Endothelial cell of umbilical vein (primary cell): Measurements from ENCODE around the gene INS. TPM values are rescaled to one million over a fixed set of nuclear protein-coding genes. Genes with fewer than 3 reads are reported as not detected.

Experiments
- Bru-seq: library from RNA; stranded (reverse); fragments of 400-500 nt; gene quantifications from one replicate; lab custom pipeline; 2021; lab: Mats Ljungman, UMichigan
- BruChase-seq, 2 experiments: library from RNA; stranded (reverse); fragments of 400-500 nt; gene quantifications; one replicate each; lab custom pipeline; 2021; lab: Mats Ljungman, UMichigan
- BruUV-seq: library from RNA; stranded (reverse); fragments of 400-500 nt; replicated peaks from 2 replicates; lab custom pipeline; 2021; lab: Mats Ljungman, UMichigan
- CTCF ChIA-PET: fragments of 300-600, 350-600 bp; sonication (Branson Sonifier 250); formaldehyde crosslinking; loops from one replicate; lab custom pipeline; 2021; ENCODE audit warnings: antibody characterized with exemption, inconsistent platforms; lab: Charles Lee
- POLR2A ChIA-PET: fragments of 300-600, 350-600 bp; sonication (Branson Sonifier 250); formaldehyde crosslinking; loops from one replicate; lab custom pipeline; 2021; ENCODE audit warnings: antibody characterized with exemption, inconsistent platforms; lab: Charles Lee
- DNase-seq: peaks from one replicate; pipeline ENCODE4 v3.0.0-alpha.2; 2011; ENCODE audit warnings: low read depth, low spot score
- FAIRE-seq: peaks from 2 replicates; lab custom pipeline; 2011; peaks lifted over from hg19 to GRCh38; lab: Jason Lieb, UNC
- H2AFZ ChIP-seq: 2 replicates; pipeline ENCODE4 v1.6.0; 2012; ENCODE audit warnings: low read depth, low read length, control low read depth, inconsistent platforms
- H3K27ac ChIP-seq: 2 replicates; pipeline ENCODE4 v1.5.1; 2011; ENCODE audit warnings: low read depth, mild to moderate bottlenecking, control low read depth, low read length, moderate library complexity; ENCODE audit not compliant: insufficient read depth
- H3K27me3 ChIP-seq, 2 experiments: 2 replicates each; pipeline versions ENCODE4 v1.6.0 to v1.6.1; 2011; ENCODE audit warnings: low read length in 2 of 2, mixed read lengths in 1 of 2; ENCODE audit not compliant: control insufficient read depth in 2 of 2, insufficient read depth in 2 of 2
- H3K36me3 ChIP-seq, 2 experiments: 2 replicates in 1 of 2; 3 replicates in 1 of 2; pipeline ENCODE4 v1.5.1; 2011; ENCODE audit warnings: low read length in 2 of 2, mild to moderate bottlenecking in 1 of 2, moderate library complexity in 1 of 2; ENCODE audit not compliant: control insufficient read depth in 2 of 2, insufficient read depth in 2 of 2; ENCODE audit errors: extremely low read depth in 1 of 2
- H3K4me1 ChIP-seq: 3 replicates; pipeline ENCODE4 v1.5.1; 2011; ENCODE audit warnings: mild to moderate bottlenecking, low read length; ENCODE audit not compliant: control insufficient read depth, insufficient read depth; ENCODE audit errors: extremely low read depth
- H3K4me2 ChIP-seq: 2 replicates; pipeline ENCODE4 v1.6.1; 2011; ENCODE audit warnings: low read length, control low read depth, mixed read lengths; ENCODE audit not compliant: insufficient read depth
- H3K4me3 ChIP-seq, 3 experiments: fragments of 200-600 bp in 1 of 3; sonication (generic), shearing (Covaris generic) in 1 of 3; replicated peaks in 1 of 3; 2 replicates each; pipeline ENCODE4 v1.5.1; 2011 to 2016; ENCODE audit warnings: control low read depth in 3 of 3, low read length in 3 of 3, mild to moderate bottlenecking in 2 of 3, inconsistent platforms in 1 of 3, low read depth in 1 of 3, moderate library complexity in 1 of 3; ENCODE audit not compliant: insufficient read depth in 1 of 3
- H3K79me2 ChIP-seq: 2 replicates; pipeline ENCODE4 v1.6.0; 2012; ENCODE audit warnings: low read length, inconsistent platforms; ENCODE audit not compliant: control insufficient read depth, insufficient read depth
- H3K9ac ChIP-seq: replicated peaks from 2 replicates; pipeline ENCODE3; 2011; ENCODE audit warnings: low read length, control low read depth; ENCODE audit not compliant: insufficient read depth; ENCODE audit errors: extremely low read depth
- H3K9me1 ChIP-seq: replicated peaks from 3 replicates; pipeline ENCODE4 v1.6.0; 2011; ENCODE audit warnings: mild to moderate bottlenecking, low read length; ENCODE audit not compliant: control insufficient read depth, insufficient read depth; ENCODE audit errors: extremely low read depth
- H3K9me3 ChIP-seq: replicated peaks from 2 replicates; pipeline ENCODE4 v1.5.1; 2012; ENCODE audit warnings: low read length, inconsistent platforms; ENCODE audit not compliant: control insufficient read depth, insufficient read depth
- H4K20me1 ChIP-seq: replicated peaks from 2 replicates; pipeline ENCODE3; 2011; ENCODE audit warnings: mild to moderate bottlenecking, low read length; ENCODE audit not compliant: control insufficient read depth, insufficient read depth; ENCODE audit errors: extremely low read depth
- CTCF ChIP-seq, 2 donors: IDR thresholded peaks; 1 replicate in 1 of 2; 2 replicates in 1 of 2; pipeline ENCODE4 v1.5.1; 2011; ENCODE audit warnings: low read length in 2 of 2, mild to moderate bottlenecking in 2 of 2, moderate library complexity in 2 of 2, control low read depth in 1 of 2, inconsistent platforms in 1 of 2, low read depth in 1 of 2; ENCODE audit not compliant: insufficient read depth in 1 of 2; ENCODE audit errors: extremely low read depth in 1 of 2
- EZH2 ChIP-seq: IDR thresholded peaks from 2 replicates; pipeline ENCODE4 v1.6.1; 2012; ENCODE audit warnings: borderline replicate concordance, low read depth, mild to moderate bottlenecking, moderate library complexity, low read length, inconsistent platforms; ENCODE audit not compliant: severe bottlenecking
- FOS ChIP-seq: IDR thresholded peaks from 2 replicates; pipeline ENCODE4 v1.6.1; 2011; ENCODE audit warnings: mild to moderate bottlenecking, low read length, moderate library complexity, borderline replicate concordance; ENCODE audit not compliant: insufficient read depth
- GATA2 ChIP-seq: IDR thresholded peaks from 2 replicates; pipeline ENCODE4 v1.7.0; 2011; ENCODE audit warnings: low read depth, mild to moderate bottlenecking, moderate library complexity, mixed read lengths, low read length; ENCODE audit not compliant: insufficient read length, insufficient read depth
- JUN ChIP-seq: IDR thresholded peaks from 2 replicates; pipeline ENCODE4 v1.6.1; 2011; ENCODE audit warnings: borderline replicate concordance, low read depth; ENCODE audit not compliant: insufficient read length, insufficient read depth
- MAX ChIP-seq: IDR thresholded peaks from 2 replicates; pipeline ENCODE4 v1.6.1; 2011; ENCODE audit not compliant: insufficient read depth, insufficient read length
- MYC ChIP-seq: IDR thresholded peaks from one replicate; pipeline ENCODE4 v1.6.1; 2011; ENCODE audit warnings: mild to moderate bottlenecking, low read depth, low read length
- POLR2A ChIP-seq: IDR thresholded peaks from 2 replicates; pipeline ENCODE4 v1.6.1; 2012; ENCODE audit warnings: low read depth, mild to moderate bottlenecking, control low read depth, low read length
- POLR2AphosphoS5 ChIP-seq: IDR thresholded peaks from 2 replicates; pipeline ENCODE4 v1.6.1; 2012; ENCODE audit warnings: low read depth, mild to moderate bottlenecking, control low read depth, low read length, moderate library complexity; ENCODE audit not compliant: insufficient read depth
- dilution Hi-C: fragments of 300-500 bp; cut with MboI; formaldehyde crosslinking; loops from one replicate; pipeline ENCODE4 v1.15.0; 2019; ENCODE audit warnings: low sequenced_read_pairs; ENCODE audit not compliant: extremely low pct_ligation_motif_present
- intact Hi-C: fragments of 100-400 bp; cut with micrococcal nuclease; formaldehyde crosslinking; loops from one replicate; pipeline ENCODE4 v1.10.0; 2022
- long read RNA-seq: library from polyadenylated mRNA; stranded (forward); transcript quantifications from one replicate; pipeline ENCODE4 v2.0.0, GENCODE V29; 2021
- polyA minus RNA-seq, 3 experiments: library from RNA; depleted of rRNA, polyadenylated mRNA; stranded (reverse); fragments of >200 nt; gene quantifications; 1 replicate in 1 of 3; 2 replicates in 2 of 3; pipeline ENCODE4 v1.2.3, GENCODE V29; 2011
- polyA plus RNA-seq, 4 experiments: library from polyadenylated mRNA; depleted of rRNA in 3 of 4; stranded (reverse) in 3 of 4; unstranded in 1 of 4; fragments of >200 nt; gene quantifications; 2 replicates each; pipeline versions ENCODE4 v1.2.1 to v1.2.3, GENCODE V29; 2011 to 2012; ENCODE audit warnings: missing spikeins in 1 of 4
- total RNA-seq: library from RNA; stranded (reverse); gene quantifications from 2 replicates; pipeline ENCODE4 v1.2.3, GENCODE V29; 2021

The INS gene
- total RNA-seq, result not detected in 2 replicates
- not detected in 2 replicates for polyA plus RNA-seq
- not detected in 2 replicates for polyA plus RNA-seq (2011; cell fraction: cytosol; rRNA removed)
- not detected in 2 replicates for polyA plus RNA-seq (2011; cell fraction: nucleus; rRNA removed)
- not detected in 2 replicates for polyA plus RNA-seq (2012)
- polyA minus RNA-seq, result not detected in 2 replicates
- not detected for polyA minus RNA-seq (2011; cell fraction: cytosol; rRNA and poly(A)+ RNA removed)
- not detected in 2 replicates for polyA minus RNA-seq (2011; cell fraction: nucleus; rRNA and poly(A)+ RNA removed)
- Bru-seq, nascent RNA, result not detected
- BruChase-seq, experiment 1, labeled RNA remaining after a 6-hour chase, result not detected
- not detected for BruChase-seq, experiment 2, labeled RNA remaining after a 2-hour chase
- long read RNA-seq, result 0 reads

GRCh38 chr11:2160736-2161259 is at the start of gene INS:
TSS of gene INS (minus strand) at chr11:2161209. CDS start at chr11:2160971, 238 bp downstream.
- H3K9me1 ChIP-seq, result no peaks in the 10 kb centered on the region
- H3K27ac ChIP-seq, result no peak within 1 kb of the TSS
- DNase-seq, result no peak
- H3K36me3 ChIP-seq, result no peaks in the 10 kb centered on the region
- H3K9me3 ChIP-seq, result no peaks in the 10 kb centered on the region
- H4K20me1 ChIP-seq, result no peaks in the 10 kb centered on the region
- ChIA-PET POLR2A (no interaction called here), CTCF (interaction anchor here (1.5 kb wide), 1 partner anchor 508 kb away, joined by 4 read pairs; no protein-coding TSS in a partner anchor)
- TF ChIP-seq EZH2, result no peak
- TF ChIP-seq FOS, result no peak
- no peak for TF ChIP-seq MYC
- TF ChIP-seq POLR2A, result no peak
- no peak for TF ChIP-seq MAX
- no peak for TF ChIP-seq CTCF (IDR thresholded peaks at IDR 0.05; ENCODE audit: extremely low read depth in 1 of 2, insufficient read depth in 1 of 2, low read depth in 1 of 2, low read length in 2 of 2)
- TF ChIP-seq POLR2AphosphoS5, result no peak
- TF ChIP-seq GATA2, result no peak
- no peak for TF ChIP-seq JUN
- intact Hi-C loops, result no loop called here
- BruUV-seq, result no TSS peak
- no peak for FAIRE-seq
- no peak within 1 kb of the TSS for H2AFZ ChIP-seq
- no peaks in the 10 kb centered on the region for H3K79me2 ChIP-seq
- no peaks in the 10 kb centered on the region for H3K4me1 ChIP-seq
- dilution Hi-C loops, result no loop called here
- no peak within 1 kb of the TSS for H3K4me2 ChIP-seq
- H3K9ac ChIP-seq, result no peak within 1 kb of the TSS
- no peaks in the 10 kb centered on the region for H3K27me3 ChIP-seq
- H3K4me3 ChIP-seq, result no peak within 1 kb of the TSS
